HG02943 (cell line): ENCODE data around the gene KAT5.
"Not testable (repeated sequence)": the region's sequence is repeated elsewhere in the genome, so short reads cannot be mapped to it uniquely, and the experiment has no call there.

Experiments used
- ATAC-seq: cut with Tn5 transposase; IDR thresholded peaks from one replicate; pipeline ENCODE4 v1.9.1; 2021; ENCODE audit warnings: mild to moderate bottlenecking, low read depth, moderate library complexity; ENCODE audit not compliant: unreplicated experiment

KAT5 gene

DNA sequence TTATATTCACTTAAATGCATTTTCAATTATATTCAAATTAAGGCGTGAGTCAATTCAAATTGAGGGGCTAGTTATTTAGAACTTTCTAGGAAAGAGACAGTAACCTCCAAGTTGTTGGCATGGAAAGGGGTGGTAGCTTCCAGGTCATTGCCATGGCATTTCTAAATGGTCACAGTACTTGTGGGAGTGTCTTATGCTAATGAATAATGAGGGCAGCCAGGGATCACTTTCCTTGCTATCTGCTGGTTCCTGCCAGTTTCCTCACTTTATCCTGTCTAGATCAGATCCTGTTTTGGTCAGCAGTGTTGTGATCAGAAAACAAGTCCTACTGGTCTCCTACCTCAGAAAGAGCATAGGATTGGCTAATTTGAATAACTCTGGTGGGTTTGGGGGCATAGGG is 30.3 kb downstream of the KAT5 start:
- no peak for ATAC-seq

DNA sequence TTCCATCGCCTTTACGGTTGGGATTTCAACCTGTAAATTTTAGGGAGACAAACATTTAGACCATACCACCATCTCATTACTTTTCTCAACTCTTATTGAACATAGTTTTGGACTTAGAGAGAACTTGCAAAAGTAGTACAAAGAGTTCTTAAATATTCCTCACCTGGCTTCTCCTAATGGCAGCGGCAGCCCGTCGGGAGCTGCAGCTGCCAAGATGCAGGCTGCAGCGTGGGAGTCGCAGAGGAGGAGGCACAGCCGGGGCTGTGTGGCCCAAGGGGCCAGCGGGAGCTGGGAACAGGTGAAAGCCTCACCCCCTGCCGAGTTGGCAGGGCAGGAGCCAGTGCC is 31.6 kb downstream of the KAT5 start:
- ATAC-seq: no peak

DNA sequence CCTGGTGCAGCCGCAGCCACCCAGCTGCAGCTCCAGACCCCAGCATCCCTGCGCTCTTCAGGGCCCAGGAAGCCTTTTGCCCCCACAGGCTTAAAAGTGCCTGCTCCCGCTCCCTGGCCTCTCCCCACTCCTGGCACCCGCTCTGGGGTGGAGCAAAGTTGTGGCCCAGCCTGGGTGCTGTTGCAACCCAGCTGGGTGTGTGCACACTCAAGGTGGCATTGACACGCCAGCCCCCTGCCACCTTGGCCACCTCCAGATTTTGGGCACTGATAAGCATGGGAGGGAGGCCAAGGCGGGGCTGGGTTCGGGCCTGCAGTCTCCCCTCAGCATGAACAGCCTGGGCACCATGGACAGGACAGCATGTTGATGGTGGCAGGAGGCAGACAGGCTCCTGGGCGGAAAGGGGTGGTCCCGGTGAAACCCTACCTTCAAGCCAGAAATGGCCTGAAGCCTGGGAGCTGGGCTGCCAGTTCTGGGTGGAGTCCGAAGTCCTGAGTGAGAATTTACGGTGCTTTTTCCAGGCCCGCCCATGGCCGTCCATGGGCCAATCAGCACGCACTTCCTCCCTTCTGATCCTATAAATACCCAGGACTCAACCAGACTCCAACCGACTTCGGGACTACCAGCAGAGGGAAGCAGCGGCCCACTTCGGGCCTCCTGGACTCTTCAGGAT is 32.1 kb downstream of the KAT5 start:
- ATAC-seq: no peak

DNA sequence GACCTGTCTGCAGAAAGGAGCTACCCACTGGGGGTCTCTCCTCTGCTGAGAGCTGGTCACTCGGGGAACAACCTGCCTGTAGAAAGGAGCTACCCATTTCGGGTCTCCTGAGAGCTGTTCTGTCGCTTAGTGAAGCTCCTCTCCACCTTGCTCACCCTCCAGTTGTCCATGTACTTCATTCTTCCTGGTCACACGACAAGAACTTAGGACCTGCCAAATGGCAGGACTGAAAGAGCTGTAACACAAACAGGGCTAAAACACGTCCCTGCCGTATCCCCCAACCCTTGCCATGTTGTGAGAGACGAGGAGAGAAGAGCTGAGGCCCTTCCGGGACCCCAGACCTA is 32.6 kb downstream of the KAT5 start:
- ATAC-seq: no peak

DNA sequence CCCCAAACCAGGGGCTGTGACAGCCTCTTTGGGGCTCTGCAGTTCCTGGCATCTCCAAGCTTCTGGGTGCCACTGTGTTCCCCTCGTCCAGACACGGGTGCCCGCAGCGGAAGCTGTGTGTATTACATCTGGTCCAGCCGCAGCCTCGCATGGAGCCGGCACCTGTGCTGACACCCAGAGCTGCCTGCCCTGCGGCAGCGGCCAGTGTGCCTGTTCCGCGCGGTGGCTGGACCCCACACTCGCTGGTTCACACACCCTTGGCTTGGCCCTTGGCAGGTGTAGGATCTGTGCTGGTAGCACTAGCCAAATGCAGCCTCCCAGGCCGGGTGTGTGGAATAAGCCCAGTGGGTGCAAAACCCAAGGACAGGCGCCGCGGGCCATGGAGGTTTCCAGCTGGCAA is 33.0 kb downstream of the KAT5 start:
- ATAC-seq: no peak

- not testable (repeated sequence) for ATAC-seq
Measured at GRCh38 chr11:65762169-65762568, 50.1 kb downstream of the KAT5 start.

DNA sequence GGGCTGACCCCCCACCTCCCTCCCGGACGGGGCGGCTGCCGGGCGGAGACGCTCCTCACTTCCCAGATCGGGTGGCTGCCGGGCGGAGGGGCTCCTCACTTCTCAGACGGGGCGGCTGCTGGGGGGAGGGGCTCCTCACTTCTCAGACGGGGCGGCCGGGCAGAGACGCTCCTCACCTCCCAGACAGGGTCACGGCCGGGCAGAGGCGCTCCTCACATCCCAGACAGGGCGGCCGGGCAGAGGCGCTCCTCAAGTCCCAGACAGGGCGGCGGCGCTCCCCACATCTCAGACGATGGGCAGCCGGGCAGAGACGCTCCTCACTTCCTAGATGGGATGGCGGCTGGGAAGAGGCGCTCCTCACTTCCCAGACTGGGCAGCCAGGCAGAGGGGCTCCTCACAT is 50.8 kb downstream of the KAT5 start:
- ATAC-seq: not testable (repeated sequence)

DNA sequence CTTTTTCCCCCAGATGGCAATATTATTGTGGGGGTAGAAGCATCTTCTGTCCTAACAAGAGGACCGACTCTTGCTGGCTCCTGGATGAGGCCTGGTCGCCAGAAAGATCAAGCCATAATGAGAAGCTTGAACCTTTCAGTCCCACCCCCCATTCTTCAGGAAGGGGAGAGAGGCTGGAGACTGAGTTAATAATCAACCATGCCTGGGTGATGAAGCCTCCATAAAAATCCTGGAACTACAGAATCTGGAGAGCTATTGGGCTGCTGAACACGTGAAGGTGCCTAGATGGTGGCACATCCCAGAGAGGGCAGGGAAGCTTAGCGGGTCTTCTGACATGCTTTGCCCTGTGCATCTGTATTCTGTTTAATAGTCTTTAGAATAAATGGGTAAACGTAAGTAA is 52.4 kb downstream of the KAT5 start:
- no peak for ATAC-seq

- ATAC-seq: no peak
Measured at GRCh38 chr11:65766535-65766934, 54.5 kb downstream of the KAT5 start.

DNA sequence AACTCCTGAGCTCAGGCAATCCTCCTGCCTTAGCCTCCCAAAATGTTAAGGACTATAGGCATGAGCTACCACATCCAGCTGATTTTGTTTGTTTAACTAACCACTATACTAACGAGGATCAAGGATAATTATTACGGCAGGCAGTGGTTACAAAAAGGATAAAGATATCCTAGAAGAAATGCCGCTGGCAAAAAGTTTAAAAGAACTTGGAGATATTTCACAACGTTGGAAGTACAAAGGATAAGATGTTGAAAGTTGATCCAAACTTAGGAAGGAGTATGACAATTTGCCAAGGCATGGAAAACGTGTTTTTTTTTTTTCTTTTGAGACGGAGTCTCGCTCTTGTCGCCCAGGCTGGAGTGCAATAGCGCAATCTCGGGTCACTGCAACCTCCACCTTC is 55.4 kb downstream of the KAT5 start:
- ATAC-seq: no peak

GRCh38 chr11:65767806-65768205 is 55.8 kb downstream of the KAT5 start:
- ATAC-seq: not testable (repeated sequence)
